ENCODE measurements around the gene ETV6.

GRCh38 chr12:11694528-11694927, 45.1 kb downstream of the ETV6 start:
- TF ChIP-seq MGA (IDR thresholded peaks at IDR 0.05) (no peak), EHMT2 (IDR thresholded peaks at IDR 0.05) (no peak), ZNF431 (CRISPR knock-in tag; IDR thresholded peaks at IDR 0.05) (no peak), TAF1 (IDR thresholded peaks at IDR 0.05; ENCODE audit: control insufficient read depth, extremely low read depth, insufficient read depth, low read length, severe bottlenecking) (no peak), PHTF2 (CRISPR knock-in tag; IDR thresholded peaks at IDR 0.05) (no peak), STAT6 (CRISPR knock-in tag; IDR thresholded peaks at IDR 0.05) (no peak), ZNF644 (tag; IDR thresholded peaks at IDR 0.05; ENCODE audit: low read depth) (no peak)
